Stimulated activated CD4-positive, alpha-beta T cell treated with anti-CD3 and anti-CD28 coated beads, Interleukin-1b, Interleukin-23, amount 100 ng/mL, for 1 hour (primary cell): ENCODE results near the gene MAB21L4.

Source experiments
- DNase-seq, 2 donors: peaks; one replicate each; pipeline ENCODE4 v3.0.0-alpha.2; 2020; ENCODE audit warnings: low read depth in 2 of 2

Gene MAB21L4

DNA sequence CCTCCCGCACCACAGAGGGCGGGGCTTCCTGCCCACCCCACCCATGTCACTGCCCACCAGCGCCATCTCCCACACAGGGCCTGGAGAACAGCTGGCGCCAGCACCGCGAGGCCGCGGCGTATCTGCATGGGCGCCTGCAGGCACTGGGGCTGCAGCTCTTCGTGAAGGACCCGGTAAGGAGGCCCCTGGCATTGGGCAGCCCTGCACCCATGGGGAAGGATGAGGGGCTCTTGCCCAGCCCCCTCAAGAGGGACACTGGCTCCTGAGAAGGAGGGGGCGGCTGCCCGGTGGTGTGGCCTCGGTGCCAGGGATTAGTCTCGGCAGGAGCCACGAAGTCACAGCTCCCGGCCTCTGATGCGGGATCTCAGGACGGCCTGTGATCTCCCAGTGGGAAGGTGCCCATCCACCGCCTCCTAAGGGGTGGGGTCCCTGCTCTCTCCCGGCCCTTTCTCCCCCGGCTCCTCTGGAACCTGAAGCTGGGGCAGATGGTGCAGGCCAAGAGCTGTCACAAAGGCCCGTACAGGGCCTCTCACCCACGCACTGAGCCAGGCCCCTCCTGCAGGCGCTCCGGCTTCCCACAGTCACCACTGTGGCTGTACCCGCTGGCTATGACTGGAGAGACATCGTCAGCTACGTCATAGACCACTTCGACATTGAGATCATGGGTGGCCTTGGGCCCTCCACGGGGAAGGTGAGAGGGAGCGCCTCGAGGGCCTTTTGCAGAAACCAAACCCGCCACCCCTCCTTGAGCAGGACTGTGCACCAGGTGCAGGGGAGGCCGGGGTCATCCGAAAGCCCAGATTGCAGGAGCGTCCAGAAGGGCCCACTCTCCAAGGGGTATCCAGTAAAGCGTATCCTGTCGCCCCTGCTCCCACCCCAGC lies 18.3 kb downstream of the MAB21L4 start:
- DNase-seq = no peak

DNA sequence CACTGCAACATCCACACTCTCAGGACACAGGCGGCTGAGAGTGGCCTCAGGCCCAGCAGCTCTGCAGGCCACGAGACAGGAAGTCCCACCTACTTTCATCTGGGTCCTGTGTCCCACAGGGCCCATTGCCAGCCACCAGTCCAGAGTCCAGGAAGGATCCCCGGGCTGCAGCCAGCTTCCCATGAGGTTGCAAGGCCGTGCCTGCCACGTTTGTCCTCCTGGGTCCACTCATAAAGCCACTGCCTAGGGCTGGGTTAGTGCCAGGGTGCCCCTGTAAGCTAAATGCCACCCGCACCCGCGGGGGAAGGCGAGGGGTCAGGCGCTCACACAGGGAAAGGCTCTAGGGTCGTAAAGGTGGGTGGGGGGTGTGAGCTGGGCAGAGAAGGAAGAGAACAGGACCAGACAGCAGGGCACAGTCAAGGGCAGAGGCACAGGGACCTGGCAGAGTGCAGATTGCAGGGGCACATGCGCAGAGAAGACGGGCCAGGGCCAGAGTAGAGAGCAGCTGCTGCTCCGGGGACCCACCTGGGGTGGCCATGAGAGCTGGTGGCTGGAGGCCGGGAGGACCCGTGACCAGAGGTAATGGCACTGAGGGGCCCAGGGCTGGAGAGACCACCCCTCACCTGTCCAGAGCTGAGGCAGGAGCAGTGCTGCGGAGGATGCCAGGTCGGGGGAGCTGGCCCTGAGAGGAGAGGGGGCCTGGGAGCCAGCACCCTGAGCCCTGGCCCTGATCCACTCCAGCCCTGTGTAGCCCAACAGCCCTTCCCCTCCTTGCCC lies 19.3 kb downstream of the MAB21L4 start:
- no peak for DNase-seq

DNA sequence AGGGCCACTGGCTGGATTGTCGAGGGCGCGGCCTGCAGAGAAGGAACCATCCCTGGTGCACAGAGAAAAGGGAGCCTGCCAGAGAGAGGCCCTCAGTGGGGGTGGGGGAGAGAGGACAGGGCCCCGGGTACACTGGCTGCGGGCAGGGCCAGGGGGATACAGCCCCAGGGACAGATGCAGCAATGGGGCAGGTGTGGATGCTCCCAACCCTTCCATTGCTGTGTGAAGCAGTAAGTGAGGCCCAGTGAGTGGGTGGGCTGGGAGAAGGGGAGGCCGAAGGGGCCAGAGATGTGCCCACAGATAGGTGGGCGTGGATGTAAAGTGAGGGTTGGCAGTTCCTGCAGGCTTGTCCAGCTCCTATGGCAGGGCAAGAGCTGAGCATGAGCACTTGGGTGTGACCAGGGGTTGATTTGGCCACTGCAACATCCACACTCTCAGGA lies 19.9 kb downstream of the MAB21L4 start:
- no peak for DNase-seq

DNA sequence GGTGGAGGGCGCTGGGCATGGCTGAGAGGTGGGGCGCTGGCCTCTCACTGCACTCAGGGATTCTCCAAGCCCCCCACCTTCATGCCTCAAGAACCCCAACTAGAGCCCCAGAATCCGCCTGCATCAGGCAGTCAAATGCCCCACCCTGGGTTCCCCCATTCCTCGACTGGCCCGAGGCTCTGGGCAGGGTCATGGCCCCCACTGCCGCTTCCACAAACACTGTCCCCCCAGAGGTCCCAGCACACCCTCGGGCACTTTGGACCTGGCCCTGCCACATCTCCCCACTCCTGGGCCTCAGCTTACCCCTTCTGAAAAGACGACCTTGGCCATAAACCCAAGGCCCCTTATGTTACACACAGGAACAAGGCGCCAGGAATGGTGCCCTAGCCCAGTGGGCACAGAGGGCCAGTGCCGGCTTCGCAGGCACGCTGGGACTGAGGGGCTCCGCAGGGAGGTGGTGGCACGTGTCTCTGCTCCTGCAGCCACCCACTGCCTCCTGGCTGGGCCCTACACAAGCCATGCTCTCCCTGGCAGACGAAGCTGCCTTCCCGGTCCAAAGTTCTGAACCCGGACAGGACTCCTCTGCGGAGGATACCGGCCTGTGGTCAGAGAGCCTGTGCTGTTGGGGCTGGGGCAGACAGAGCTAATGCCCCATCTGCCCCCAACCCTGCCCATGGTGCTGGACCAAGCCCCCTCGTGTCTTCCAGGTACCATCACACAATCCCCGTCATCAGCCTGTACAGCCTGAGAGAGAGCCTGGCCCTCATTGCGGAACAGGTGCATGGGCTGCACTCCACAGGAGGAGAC lies 20.5 kb downstream of the MAB21L4 start:
- no peak for DNase-seq

DNA sequence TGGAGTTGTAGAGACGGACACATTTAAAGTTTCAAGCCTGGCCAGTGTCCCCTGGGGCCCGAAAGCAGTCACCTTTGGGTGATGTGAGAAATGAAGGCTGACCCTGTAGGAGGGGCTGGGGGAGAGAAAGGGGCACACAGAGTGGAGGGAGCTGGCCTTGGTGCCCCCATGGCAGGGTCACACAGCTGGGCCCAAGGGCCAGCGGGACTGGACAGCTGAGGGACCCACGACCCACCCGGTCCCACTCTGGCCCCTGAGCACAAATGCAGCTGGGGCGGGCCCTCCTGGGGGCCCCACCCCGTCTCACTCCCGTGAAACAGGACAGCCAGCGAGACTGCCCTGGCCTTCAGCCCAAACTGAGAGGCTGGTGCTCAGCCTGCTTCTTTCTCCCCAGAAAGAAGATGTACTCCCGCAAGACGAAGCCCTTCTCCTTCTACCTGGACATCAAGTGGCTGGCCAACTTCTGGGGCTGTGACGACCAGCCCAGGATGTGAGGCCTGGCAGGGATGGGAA lies 21.2 kb downstream of the MAB21L4 start:
- no peak for DNase-seq

DNA sequence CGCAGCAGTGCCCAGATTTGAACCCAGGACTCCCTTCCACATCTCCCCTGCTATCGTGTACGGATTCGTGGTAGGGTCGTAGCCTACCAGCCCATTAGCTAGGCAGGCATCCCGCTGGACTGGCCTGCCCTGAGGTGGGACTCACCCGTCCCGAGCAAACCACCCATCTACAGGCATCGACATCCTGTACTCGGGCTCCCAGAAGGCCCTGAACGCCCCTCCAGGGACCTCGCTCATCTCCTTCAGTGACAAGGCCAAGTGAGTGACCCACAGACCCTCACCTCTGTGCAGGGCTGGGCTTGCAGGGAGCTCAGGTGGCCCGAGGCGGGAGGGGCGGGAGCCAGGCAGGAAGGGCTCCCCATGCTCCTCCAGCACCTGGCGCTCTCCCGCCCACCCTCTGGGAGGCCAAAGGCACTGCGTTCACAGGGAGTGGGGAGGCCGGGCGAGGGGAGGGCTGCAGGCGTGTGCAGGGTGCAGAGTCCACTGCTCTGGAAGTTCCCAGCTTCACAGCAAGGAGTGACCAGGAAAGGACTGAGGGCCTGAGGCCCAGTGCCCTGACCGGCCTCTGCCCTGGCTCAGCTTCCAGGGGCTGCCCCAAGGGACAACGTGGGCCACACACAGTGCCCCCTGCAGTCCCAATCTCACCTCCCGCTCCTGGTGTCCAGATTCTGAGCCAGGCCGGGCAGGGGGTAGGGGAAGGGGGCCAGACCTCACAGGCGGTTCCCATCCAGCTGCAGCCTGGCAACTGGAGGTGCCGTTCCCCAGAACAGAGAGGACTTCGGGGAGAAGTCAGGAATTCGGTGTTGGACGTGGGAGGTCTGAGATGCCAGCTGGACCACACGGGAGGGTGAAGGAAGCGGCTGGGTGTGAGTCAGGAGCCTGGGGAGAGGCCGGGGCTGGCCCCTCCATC lies 21.9 kb downstream of the MAB21L4 start:
- no peak for DNase-seq

DNA sequence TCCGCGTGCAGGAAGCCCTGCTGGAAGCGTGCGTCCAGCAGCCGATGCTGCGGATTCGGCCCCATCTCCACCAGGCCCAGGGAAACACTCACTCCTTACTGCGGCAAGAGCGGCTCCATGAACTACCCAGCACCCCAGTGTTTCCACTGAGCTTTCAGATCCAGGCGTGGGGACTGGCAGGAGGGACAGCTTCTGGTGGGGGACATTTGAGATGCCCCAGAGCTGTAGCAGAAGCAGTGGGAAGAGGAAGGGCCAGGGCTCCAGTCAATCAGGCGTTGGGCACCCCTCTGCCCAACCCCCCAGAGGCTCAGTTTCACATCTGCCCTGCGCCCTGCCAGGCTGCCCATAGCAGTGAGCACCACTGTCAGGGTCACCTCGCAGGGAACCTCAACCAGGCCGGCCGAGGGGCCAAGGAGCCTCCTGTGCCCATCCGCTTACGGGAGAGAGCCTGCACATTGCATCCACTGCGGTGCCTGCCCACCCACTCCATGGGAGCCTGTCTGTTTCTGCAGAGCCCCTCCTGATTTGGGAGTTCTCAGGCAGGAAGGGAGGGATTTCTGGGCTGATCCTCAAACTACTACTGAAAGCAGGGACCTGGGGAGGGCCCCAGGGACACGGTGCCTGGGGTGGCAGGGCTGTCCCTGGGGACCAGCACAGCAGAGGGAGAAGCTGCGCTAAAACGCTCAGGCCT lies 22.7 kb downstream of the MAB21L4 start:
- no peak for DNase-seq

DNA sequence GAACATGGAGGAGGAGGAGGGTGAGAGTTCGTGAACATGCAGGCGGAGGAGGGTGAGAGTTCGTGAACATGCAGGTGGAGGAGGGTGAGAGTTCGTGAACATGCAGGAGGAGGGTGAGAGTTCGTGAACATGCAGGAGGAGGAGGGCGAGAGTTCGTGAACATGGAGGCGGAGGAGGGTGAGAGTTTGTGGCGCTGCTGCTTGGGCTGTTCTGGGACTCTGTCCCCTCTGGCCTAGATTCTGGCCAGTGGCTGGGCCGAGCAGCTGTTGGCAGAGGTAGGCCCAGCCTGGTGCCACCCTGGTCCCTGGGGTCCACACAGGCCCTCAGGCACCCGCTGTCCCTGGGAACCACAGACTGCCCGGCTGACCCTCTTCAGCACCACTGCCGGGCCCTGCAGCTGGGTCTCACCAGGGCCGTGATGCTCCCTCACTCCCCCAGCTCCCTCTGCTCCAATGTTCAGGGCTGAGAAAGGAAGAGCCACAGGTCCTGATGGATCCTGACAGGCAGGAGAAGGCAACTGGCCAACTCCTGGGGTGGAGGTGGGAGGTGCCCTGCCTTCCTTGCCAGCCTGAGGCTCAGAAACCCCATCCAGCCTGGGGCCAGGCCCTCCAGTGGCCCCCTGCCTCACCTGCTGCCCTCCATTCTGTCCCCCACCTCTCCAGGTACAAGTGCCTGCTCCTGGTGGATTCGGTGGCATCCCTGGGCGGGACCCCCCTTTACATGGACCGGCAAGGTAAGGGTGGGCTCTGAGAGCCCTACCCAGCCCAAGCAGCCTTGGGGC lies 23.4 kb downstream of the MAB21L4 start:
- no peak for DNase-seq

DNA sequence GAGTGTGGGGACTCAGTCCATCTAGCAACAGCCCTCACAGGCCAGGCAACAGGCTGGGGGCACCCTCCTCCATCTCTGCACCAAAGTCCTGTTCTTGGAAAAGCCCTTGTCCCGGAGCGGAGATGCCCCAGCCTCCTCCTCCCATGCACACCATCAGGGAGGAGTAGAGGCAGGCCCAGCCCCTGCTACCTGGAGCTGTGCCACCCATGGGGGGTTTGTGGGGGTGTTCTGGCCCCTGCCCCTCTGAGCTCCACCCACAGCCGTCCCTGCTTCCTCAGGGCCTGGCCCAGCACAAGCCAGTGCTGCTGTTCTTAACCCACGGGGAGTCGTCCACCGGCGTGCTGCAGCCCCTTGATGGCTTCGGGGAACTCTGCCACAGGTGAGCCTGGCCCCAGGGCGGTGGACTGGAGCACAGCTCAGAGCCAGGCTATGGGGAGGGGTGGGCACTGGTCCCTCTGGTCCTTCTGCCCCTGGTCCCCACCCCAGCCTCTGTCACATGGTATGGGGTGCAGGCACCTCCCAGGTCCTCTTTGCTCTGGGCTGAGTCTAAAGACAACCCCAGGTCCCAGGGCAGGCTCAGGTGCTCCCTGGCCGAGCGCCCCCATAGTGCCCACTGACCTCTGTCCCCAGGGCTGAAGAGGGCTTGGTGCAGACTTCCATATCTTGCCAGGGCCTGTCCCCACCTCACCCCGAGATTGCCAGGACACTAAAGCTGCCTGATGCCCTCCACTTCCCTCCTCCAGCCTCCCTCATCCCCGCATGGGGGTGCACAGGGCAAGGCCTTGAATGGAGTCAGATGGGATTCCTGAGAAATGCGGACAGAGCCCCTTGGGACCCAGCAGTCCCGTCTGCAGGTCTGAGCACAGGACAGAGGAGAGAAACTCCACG lies 24.6 kb downstream of the MAB21L4 start:
- DNase-seq = no peak

DNA sequence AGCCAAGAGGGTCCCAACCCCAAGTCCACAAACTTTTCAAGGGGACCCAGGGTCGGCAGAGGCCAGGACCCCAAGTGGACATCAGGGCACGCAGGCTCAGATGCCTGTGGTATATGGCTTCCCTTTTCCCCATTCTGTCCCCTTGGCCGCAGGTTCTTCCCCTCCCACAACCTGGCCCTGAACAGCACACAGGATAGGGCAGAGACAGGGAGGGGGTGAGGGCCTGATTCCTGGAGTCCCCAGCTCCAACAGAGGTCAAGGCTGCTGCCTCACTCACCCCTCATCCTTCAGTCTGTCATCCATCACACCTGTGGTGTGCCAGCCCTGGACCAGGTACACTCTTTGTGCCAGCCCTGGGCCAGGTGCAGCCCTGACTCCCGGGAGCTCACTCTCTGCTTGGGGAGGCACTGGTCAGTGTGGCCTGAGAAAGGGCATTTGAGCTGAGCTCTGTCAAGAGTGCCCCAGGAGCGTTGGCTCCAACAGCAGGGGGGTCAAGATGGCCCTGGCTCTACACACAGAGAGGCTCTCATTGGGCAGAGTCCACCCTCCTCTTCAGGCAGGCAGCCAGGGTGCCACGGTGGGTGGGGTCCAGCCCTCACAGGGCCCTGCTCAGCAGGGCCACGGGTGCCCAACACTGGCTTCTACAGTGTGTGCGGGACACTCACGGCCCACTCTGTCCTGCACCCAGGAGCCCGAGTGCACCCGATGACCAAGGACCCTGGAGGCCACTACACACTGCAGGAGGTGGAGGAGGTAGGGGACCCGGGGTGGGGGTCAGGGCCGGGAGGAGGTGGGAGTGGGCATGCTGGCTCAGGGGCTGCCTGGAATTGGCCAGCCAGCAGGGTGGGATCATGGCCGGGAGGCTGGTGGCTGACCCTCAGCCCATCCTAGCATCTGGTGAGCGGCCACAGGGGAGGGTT lies 25.7 kb downstream of the MAB21L4 start:
- no peak for DNase-seq

DNA sequence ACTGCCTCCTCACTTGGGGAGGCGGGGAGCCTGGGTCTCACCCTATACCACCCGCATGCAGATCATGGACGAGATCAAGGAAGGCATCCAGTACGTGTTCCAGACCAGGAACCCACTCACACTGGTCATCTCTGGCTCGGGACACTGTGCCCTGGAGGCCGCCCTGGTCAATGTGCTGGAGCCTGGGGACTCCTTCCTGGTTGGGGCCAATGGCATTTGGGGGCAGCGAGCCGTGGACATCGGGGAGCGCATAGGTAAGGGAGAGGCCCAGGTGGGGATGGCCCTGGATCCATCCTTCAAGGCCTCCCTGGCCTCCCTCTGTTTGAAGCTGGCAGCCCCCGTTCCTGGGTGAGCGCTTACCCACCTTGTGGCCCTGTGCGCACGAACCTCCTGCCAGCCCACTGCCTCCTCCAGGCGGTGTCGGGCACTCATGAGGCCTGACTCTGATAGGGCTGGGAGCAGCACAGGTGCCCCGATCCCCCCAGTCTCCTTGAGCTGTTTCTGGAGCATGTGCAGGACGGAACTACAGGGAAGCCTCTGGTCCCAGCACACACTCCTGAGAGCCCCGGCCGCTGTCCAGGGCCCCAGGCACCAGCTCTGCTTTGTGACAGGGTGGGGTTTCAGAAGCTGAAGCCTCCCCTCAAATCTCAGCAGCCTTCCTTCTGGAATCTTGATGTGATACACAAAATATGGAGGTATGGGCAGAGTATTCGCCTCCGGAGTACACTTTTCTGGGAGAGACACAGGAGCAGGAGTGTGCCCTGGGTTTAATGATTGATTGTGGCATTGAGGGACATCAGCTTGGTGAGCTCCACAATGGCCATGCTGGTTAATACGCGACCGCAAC lies 26.6 kb downstream of the MAB21L4 start:
- DNase-seq = no peak

DNA sequence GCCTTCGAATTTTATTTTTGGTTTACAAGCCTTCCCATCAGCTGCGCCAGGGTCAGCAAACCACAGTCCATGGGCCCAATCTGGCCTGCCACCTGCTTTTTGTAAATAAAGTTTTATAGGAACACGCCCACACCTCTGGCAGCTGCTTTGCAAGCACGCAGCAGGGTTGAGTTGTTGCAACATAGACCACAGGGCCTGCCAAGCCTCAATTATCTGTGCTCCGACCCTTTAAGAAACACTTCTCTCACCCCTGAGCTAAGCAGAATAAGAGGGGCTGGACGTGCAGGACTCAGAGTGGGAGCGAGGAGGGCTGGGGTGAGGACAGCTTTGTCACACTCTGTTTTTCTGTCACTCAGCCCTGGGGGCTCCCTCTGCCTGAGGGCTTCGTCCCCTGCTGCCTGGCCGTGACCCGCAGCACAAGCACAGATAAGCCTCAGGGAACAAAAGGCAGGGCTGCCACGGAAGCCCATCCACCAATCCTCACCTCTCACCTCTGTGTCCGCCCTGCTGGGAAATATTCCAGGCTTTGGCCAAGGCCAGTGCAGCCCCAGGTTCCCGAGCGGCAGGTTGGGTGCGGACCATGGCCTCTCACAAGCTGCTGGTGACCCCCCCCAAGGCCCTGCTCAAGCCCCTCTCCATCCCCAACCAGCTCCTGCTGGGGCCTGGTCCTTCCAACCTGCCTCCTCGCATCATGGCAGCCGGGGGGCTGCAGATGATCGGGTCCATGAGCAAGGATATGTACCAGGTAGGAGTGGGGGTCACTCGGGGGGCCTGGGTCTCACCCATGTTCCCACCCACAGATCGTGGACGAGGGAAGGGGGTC lies 27.5 kb downstream of the MAB21L4 start, which contains the start of gene AGXT:
TSS of gene AGXT (plus strand) at position 539 of the 823 bp plus-strand sequence. CDS start at position 581, 42 bp downstream.
- DNase-seq = no peak

DNA sequence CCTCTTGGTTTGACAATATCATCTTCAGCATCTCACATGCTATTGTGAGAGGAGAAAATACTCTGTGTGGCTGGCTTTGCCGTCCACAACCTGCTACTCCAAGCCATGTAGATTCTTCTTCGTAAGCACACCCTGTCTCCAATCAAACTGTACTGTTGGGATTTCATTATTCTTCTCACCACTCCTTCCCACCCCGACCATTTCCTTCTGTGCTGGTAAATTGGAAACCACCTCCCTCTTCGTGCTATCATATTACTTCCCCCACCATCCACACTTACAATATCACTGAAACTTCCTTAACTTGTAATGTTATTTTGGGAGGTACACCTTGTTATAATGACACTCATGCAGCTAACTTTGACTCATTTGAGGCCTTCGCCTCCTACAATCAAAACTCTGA lies 30.6 kb downstream of the MAB21L4 start:
- DNase-seq = no peak

DNA sequence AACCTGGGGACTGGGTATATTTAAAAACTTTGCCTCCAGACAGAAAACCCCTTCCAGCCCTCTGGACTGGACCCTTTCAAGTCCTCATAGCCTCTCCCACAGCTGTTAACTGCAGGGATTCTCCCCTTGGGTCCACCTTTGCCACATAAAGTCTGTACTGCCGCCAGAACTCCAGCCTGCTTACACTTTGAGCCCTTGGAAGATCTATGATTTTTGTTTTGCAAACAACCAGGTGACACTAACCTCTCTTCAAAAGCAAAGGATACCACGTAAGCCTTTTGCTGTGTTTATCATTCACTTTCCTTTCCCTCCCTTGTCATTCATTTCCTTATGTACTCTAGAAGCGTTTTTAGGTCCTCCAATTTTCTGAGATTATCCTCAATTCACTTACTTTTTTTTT lies 31.5 kb downstream of the MAB21L4 start:
- DNase-seq = no peak

DNA sequence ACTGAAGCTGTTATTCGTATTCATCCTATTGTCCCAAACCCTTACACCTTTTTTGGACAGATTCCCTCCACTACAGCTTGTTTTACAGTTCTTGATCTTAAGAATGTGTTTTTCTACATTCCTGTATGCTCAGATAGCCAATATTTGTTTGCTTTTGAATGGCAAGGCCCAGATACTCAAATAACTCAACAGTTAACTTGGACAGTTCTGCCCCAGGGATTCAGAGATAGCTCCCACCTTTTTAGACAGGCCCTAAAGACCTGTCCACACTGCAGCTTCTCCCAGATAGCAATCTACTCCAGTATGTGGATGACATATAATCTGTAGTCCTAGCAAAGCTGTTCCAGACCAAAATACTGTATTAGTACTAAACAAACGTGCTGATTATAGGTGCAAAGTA lies 34.4 kb downstream of the MAB21L4 start:
- DNase-seq = no peak
